ELR (cell line): ENCODE measurements around the gene FOXI2.

ENCODE experiments used
- DNase-seq: peaks from one replicate; pipeline ENCODE4 v3.0.0-alpha.2; 2015; ENCODE audit warnings: low read depth

The FOXI2 gene

DNA sequence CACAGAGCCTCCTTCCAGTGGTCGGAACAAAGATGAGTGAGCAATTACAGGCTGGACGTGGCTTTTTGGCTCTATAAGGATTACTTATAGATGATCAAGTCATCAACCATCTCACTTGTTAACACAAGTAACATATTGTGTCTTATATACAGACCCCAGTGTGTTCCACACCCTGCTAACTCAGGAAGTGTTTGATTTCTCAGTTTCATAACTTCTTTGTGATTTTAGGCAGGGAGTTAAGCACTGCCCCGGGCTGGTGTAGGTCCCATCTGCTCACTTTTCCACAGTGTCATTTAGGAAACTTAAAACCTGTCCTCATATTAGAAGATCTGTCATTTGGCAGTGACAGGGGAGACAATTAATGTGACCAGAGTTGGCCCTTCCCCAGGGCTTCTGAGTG is 6.2 kb downstream of the FOXI2 start:
- no peak for DNase-seq

DNA sequence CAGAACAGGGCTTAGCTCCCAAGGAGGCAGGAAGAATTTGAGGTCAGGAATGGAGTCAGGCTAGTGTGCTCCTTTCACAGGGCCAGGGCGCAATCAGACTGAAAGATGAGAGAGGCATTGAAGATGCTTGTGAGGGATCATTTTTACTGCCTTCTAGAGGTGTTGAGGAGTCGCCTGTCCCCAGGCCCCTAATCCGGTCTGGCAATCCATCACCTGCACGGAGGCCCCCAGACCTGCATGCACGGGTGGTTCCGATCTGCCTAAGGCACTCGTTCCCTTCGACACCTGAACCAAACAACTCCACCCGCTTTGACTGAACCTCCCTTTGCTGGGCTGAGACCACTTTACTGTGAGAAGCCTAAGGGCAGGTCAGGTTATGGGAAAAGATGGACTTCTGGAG is 8.0 kb downstream of the FOXI2 start:
- no peak for DNase-seq

DNA sequence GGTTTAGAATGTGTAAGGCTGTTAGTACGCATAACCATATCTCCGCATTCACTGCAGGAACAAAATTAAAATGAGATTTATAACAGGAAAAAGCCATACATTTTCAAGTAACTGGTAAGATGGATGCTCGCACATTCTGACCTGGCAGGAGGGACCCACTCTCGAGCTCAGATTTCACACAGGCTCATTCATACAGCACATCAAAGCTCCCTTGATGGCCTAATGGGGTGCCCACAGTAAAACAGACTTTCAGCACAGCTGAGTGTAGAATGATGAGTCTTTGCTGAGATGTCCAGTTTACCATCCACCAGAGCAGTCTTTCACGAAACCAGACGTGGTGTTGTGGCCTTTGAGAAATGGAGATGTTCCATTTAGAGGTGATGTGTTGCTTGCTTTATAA is 8.9 kb downstream of the FOXI2 start:
- no peak for DNase-seq

DNA sequence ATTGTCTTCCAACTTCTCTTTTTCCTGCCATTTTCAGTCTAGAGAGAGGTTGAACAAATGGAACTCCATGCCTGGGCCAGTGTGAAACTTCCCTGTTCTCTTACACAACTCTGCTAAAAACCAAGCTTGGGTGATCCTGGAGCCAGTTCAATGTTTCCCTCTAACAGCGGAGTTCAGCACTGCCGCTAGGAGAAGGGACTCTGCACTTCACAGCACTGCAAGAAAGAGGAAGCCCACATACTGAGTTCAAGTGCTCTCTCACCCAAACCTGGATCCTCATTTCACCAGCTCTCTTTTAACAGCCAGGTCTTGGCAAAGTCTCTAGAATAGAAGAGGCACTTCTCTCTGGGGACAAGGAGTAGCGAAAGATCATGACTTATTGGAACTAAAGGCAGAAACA is 18.8 kb downstream of the FOXI2 start:
- DNase-seq: no peak

DNA sequence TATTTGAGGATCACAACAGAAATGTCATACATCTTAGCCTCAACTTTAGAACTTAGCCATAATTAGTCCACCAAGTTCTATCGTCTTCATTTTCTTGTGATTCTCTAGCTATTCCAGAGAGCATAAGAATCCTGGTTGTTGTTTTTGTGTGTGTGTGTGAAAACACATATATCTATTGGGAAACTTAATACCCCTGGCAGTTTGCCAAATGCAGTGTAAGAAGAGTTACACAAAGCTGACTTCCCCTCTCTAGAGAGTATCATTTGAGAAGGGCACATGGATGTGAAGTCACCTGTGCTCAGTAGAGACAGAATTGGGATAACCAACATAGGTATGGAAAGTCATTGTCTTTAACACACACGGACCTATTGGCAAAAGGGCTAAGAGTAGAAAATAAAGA is 19.3 kb downstream of the FOXI2 start:
- no peak for DNase-seq

DNA sequence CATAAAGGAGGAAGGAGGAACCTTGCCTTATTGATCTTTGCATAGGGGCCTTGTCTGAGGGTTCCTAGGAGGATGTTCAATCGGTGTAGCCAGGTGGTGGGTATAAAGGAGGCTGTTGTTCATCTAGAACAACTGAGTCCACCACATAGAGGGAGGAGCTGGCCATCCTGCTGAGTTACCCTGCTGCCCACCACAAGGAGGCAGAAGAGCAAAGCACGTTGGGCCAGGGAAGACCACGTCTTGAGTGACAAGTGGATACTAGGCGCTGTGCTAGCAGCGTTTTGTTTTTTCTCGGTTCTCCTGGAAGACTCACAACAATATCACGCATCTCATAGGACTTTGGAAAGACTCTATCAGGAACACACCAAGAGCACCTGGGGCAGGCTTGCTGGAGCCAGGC is 20.0 kb downstream of the FOXI2 start:
- DNase-seq: no peak

DNA sequence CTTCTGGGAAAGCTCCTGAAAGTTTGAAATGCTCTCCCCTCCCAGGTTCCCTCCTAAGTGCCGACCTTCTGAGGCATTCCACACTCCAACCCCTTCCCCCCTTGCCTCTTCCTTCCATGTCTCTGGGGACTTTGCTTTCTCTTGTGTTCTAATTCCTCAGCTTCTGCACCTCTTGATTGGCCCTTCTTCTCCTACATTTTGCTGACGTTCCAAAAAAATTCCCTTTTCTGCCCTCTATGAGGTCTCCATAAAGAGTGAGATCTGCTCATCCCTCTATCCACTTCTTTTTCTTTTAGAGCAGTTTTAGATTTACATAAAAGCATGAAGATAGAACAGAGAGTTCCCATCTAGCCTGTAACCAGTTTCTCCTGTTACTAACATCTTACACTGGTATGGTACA is 22.3 kb downstream of the FOXI2 start:
- no peak for DNase-seq

DNA sequence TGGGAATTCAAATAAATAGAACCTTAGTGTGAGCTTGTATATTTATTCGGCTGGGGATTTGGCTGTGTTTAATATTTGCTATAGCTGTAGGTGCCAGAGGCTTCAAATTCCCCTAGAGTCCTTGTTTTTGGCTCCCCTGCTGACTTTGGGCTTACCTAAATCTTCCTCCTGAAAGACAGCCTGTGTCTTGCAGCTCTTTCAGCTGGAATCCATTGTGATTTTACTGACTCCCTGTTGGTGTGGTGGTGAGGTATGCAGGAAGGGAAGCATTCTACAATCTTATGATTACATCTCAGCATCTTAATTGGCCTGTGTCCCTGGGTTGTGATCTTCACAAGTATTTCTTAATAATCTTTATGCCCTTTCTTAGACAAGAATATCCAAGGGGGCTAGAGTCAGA is 25.9 kb downstream of the FOXI2 start:
- DNase-seq: no peak

DNA sequence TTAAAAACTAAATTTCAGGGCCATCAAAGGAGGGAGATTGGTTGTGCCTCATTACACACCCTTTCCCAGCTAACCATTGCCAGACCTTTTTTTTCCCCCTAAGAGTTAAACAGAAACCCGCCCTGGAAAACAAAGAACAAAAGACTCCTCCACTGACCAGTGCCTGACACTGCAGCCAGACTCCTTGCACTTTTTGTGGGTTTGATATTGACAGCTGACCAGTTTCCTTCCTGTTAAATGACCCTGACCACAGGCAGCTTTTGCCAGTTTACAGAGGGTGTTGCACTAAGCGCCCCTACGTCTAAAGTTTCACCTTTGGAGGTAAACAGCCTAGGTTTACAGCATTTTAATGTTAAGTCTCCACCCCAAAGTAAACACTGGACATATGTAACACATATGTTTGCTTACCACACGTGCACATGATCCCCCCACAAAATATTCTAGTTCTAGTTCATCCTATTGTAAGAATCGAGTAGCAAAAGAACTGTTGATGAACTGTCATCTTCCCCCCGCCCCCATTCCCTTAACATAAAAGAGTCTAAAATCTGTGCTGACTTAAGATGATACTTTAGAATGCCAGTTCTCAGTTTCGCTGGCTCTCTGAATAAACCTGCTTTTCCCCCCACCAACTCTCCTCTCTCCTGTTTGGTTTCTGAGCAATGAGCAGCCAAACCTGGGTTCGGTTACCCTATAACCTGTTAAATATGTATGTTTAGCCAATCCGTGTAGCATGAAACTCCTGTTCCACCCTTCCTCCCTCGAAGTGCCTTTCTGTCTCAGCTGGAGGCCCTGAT is 38.0 kb downstream of the FOXI2 start:
- DNase-seq: no peak

DNA sequence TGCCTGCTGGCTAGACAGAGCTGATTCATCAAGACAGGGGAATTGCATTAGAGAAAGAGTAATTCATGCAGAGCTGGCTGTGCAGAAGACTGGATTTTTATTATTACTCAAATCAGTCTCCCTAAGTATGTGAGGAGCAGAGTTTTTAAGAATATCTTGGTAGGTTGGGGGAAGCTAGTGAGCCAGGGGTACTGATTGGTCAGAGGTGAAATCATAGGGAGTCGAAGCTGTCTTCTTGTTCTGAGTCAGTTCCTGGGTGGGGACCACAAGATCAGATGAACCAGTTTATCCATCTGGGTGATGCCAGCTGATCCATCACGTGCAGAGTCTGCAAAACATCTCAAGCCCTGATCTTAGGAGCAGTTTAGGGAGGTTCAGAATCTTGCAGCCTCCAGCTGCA is 39.8 kb downstream of the FOXI2 start:
- no peak for DNase-seq

DNA sequence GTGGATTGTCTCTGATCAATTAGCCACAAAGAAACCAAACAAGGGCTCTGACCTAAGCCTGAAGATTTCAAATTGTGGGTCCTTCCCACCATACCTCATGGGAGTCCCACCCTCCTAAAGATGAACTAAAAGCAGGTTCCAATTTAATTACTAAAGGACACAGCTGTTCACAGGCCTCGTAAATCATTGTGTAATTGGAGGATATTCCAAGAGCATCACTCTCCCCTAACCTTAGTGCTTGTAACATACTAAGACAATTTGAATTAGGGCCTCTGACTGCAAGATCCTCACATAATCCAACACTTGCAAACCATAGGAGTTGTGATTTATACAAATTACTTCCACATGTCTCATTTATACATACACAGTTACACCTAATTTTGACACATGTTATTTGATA is 44.4 kb downstream of the FOXI2 start:
- DNase-seq: no peak

DNA sequence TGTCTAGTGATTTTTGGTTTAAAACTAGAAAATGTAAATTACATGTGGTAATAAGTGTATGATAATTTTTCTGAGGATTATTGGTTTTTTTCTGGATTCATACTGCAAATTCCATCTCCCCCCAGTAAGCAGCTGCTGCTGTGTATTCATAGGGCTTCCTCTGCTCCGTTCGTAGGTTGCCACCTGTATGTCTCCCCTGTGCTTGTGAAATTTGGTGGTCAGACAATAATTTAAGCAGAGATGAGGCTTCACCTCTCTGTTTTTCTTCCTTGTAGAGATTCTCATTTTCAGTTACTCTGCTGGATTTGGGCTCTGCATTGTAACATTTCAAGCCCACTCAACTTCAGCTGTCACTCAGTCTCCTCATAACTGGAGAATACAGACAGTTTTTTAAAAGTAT is 50.9 kb downstream of the FOXI2 start:
- DNase-seq: no peak

DNA sequence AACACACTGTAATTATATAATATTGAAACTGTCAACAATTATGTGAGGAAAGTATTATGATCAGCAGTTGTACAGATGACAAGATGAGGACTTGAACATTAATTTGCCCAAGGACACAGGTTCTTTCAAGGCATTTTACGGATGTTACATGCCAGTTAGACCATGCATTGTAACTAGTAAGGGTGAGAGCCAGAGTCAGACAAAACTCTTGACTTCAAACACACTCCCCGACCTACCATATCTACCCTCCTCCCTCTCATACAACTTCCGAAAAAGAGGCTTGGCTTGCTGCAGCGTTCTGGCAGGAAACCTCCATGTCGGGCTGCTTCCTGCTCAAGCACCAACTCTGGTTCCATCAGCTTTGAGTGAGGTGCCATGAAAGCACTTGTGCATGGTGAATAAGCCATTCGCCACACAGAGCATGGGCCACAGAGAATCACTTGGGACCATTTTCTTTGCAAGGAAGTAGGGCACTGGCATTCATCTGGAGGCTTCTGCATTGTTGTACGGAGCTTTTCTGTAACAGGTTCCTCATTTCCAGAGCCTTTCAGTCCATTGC is 53.2 kb downstream of the FOXI2 start:
- no peak for DNase-seq
